B cell (primary cell): ENCODE data around the gene VPS45. TPM values are rescaled to one million over a fixed set of nuclear protein-coding genes. Genes with fewer than 3 reads are reported as not detected.

ENCODE experiments used
- ATAC-seq: fragments of 200-7000 bp; cut with Tn5 transposase; one replicate; pipeline ENCODE4 v1.10.0; 2021; ENCODE audit warnings: low read depth, mild to moderate bottlenecking, moderate number of reproducible peaks, moderate library complexity
- CTCF ChIA-PET: fragments of 350-600 bp; sonication (Branson Sonifier 250); formaldehyde crosslinking; loops from one replicate; lab custom pipeline; 2021; ENCODE audit warnings: antibody characterized with exemption, inconsistent platforms; lab: Charles Lee
- POLR2A ChIA-PET: fragments of 350-600 bp; sonication (Branson Sonifier 250); formaldehyde crosslinking; loops from one replicate; lab custom pipeline; 2021; ENCODE audit warnings: antibody characterized with exemption; lab: Charles Lee
- DNase-seq: peaks from one replicate; pipeline ENCODE4 v3.0.0; 2013
- H2AFZ ChIP-seq: 2 replicates; pipeline ENCODE4 v1.6.1; 2012; ENCODE audit warnings: mild to moderate bottlenecking, low read depth, low read length; ENCODE audit not compliant: insufficient read depth, poor library complexity, severe bottlenecking
- H3K27ac ChIP-seq, 2 donors: 1 replicate in 1 of 2; 2 replicates in 1 of 2; pipeline ENCODE4 v1.5.1; 2012 to 2013; ENCODE audit warnings: low read length in 2 of 2, mild to moderate bottlenecking in 2 of 2, moderate library complexity in 1 of 2
- H3K27me3 ChIP-seq, 4 experiments: fragments of 200-600 bp in 1 of 4; sonication (generic) in 1 of 4; replicated peaks in 1 of 4; 1 replicate in 2 of 4; 2 replicates in 2 of 4; pipeline versions ENCODE4 v1.6.1 to v1.7.0; 2013 to 2016; ENCODE audit warnings: low read length in 3 of 4, mild to moderate bottlenecking in 2 of 4, mixed read lengths in 1 of 4, moderate library complexity in 1 of 4; ENCODE audit not compliant: insufficient read depth in 4 of 4, control insufficient read depth in 3 of 4; ENCODE audit errors: control extremely low read depth in 1 of 4
- H3K36me3 ChIP-seq, 2 experiments: replicated peaks in 1 of 2; 1 replicate in 1 of 2; 2 replicates in 1 of 2; pipeline versions ENCODE4 v1.6.1 to v1.7.1; 2013; ENCODE audit warnings: low read length in 1 of 2; ENCODE audit not compliant: insufficient read depth in 2 of 2, control insufficient read depth in 1 of 2; ENCODE audit errors: control extremely low read depth in 1 of 2, extremely low read depth in 1 of 2
- H3K4me1 ChIP-seq, 2 donors: fragments of 200-600 bp in 1 of 2; sonication (generic) in 1 of 2; 1 replicate in 1 of 2; 2 replicates in 1 of 2; pipeline versions ENCODE4 v1.5.1 to v1.6.1; 2013 to 2017; ENCODE audit warnings: low read length in 2 of 2; ENCODE audit not compliant: control insufficient read depth in 2 of 2, insufficient read depth in 2 of 2
- H3K4me2 ChIP-seq: replicated peaks from 2 replicates; pipeline ENCODE3; 2012; ENCODE audit warnings: mild to moderate bottlenecking, low read depth, low read length; ENCODE audit not compliant: poor library complexity, severe bottlenecking
- H3K4me3 ChIP-seq, 5 experiments: fragments of 200-600 bp in 1 of 5; sonication (generic) in 1 of 5; 1 replicate in 3 of 5; 2 replicates in 2 of 5; pipeline versions ENCODE4 v1.5.1 to v1.7.0; 2011 to 2016; ENCODE audit warnings: low read length in 4 of 5, mild to moderate bottlenecking in 4 of 5, low read depth in 2 of 5, control low read depth in 1 of 5, moderate library complexity in 1 of 5; ENCODE audit not compliant: insufficient read depth in 1 of 5; ENCODE audit errors: control extremely low read depth in 1 of 5, extremely low read depth in 1 of 5
- H3K79me2 ChIP-seq: fragments of 200-600 bp; sonication (generic); one replicate; pipeline ENCODE4 v1.6.0; 2016; ENCODE audit warnings: low read length; ENCODE audit not compliant: control insufficient read depth, insufficient read depth
- H3K9ac ChIP-seq: fragments of 200-600 bp; sonication (generic); 2 replicates; pipeline ENCODE4 v1.6.1; 2017; ENCODE audit warnings: mild to moderate bottlenecking, low read length, moderate library complexity
- H3K9me3 ChIP-seq, 3 donors: one replicate each; pipeline versions ENCODE4 v1.6.1 to v1.7.1; 2013; ENCODE audit warnings: low read length in 2 of 3; ENCODE audit not compliant: control insufficient read depth in 2 of 3, insufficient read depth in 1 of 3; ENCODE audit errors: control extremely low read depth in 1 of 3
- H4K20me1 ChIP-seq: 2 replicates; pipeline ENCODE4 v1.6.0; 2012; ENCODE audit warnings: mild to moderate bottlenecking, low read length; ENCODE audit not compliant: insufficient read depth, control insufficient read depth, poor library complexity, severe bottlenecking
- H3K27ac Mint-ChIP-seq: one replicate; pipeline ENCODE4 v1.8.0; 2021; ENCODE audit warnings: mixed read lengths
- H3K27me3 Mint-ChIP-seq: one replicate; pipeline ENCODE4 v1.8.0; 2021; ENCODE audit warnings: mixed read lengths
- H3K4me1 Mint-ChIP-seq: one replicate; pipeline ENCODE4 v1.8.0; 2021; ENCODE audit warnings: mixed read lengths
- H3K4me3 Mint-ChIP-seq: one replicate; pipeline ENCODE4 v1.8.0; 2021; ENCODE audit warnings: mixed read lengths
- H3K9me3 Mint-ChIP-seq: one replicate; pipeline ENCODE4 v1.8.0; 2022; ENCODE audit warnings: mixed read lengths; ENCODE audit not compliant: insufficient read depth
- EZH2 ChIP-seq: IDR thresholded peaks from 2 replicates; pipeline ENCODE4 v1.6.1; 2012; ENCODE audit warnings: borderline replicate concordance, low read depth, mild to moderate bottlenecking, moderate library complexity, low read length; ENCODE audit not compliant: insufficient read depth, poor library complexity, severe bottlenecking
- WGBS: methylation state at CpG from one replicate; pipeline ENCODE4 v1.1.5; 2013; ENCODE audit warnings: missing lambda C conversion rate; ENCODE audit not compliant: insufficient coverage; 5-methylcytosine and 5-hydroxymethylcytosine counted together
- intact Hi-C: fragments of 100-400 bp; cut with micrococcal nuclease; formaldehyde crosslinking; loops from one replicate; pipeline ENCODE4 v1.10.0; 2022
- polyA plus RNA-seq: library from polyadenylated mRNA; depleted of rRNA; stranded (reverse); fragments of >200 nt; gene quantifications from 2 replicates; pipeline ENCODE4 v1.2.3, GENCODE V29; 2012
- total RNA-seq, 2 donors: library from RNA; stranded (reverse); fragments of 120-200 nt in 1 of 2; gene quantifications; 1 replicate in 1 of 2; 2 replicates in 1 of 2; pipeline versions ENCODE4 v1.2.3 to v1.2.4, GENCODE V29; 2013 to 2022
- TF ChIP-seq, protein P1 (sequence below): fragments of 200-600 bp; IDR thresholded peaks from one replicate; pipeline ENCODE4 v1.8.0; 2022; ENCODE audit warnings: antibody characterized with exemption, mild to moderate bottlenecking

VPS45 gene
- total and polyA plus RNA-seq, 2 donors (not counting 1 experiment from before 2014, with no cell fraction given), result 23.4 to 49.1 TPM

DNA sequence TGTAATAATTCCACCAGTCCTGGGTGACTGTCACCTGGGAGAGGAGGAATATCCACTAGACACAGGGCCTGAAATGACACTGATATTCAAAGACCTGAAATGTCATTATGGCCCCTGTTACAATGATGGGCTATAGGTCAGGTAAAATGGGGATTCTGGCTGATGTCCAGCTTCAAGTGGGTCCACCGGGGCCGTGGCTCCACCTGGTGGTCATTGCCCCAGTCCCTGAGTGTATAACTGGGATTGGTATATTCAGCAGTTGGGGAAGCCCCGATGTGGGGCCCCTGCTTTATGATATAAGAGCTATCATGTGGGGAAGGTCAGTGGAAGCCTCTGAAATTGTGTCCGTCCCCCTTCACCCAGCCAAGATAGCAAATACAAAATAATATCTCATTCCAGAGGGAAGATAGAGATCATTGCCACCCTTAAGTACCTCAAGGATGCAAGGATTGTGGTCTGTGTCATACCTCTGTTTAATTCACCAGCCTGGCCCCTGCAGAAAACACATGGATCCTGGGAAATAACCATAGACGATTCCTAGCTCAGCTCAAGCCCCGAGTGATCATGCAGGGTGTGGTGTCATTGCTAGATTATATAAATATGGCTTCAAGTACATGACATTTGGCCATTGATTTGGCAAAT, 101.5 kb downstream of the VPS45 start:
- H2AFZ ChIP-seq, result no peak overlapping the region
- H3K9ac ChIP-seq, result no peak overlapping the region
- TF ChIP-seq, protein P1, sequence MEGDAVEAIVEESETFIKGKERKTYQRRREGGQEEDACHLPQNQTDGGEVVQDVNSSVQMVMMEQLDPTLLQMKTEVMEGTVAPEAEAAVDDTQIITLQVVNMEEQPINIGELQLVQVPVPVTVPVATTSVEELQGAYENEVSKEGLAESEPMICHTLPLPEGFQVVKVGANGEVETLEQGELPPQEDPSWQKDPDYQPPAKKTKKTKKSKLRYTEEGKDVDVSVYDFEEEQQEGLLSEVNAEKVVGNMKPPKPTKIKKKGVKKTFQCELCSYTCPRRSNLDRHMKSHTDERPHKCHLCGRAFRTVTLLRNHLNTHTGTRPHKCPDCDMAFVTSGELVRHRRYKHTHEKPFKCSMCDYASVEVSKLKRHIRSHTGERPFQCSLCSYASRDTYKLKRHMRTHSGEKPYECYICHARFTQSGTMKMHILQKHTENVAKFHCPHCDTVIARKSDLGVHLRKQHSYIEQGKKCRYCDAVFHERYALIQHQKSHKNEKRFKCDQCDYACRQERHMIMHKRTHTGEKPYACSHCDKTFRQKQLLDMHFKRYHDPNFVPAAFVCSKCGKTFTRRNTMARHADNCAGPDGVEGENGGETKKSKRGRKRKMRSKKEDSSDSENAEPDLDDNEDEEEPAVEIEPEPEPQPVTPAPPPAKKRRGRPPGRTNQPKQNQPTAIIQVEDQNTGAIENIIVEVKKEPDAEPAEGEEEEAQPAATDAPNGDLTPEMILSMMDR, result peak; percentile 58
- TF ChIP-seq EZH2, result no peak
- H3K4me2 ChIP-seq, result no peak overlapping the region
- H3K36me3 ChIP-seq, result peaks cover 0 to 4% of the 10 kb centered on the region in 2 experiments
- CTCF ChIA-PET, result interaction anchor here (0.6 to 23.1 kb wide), 18 partner anchors 9 to 207 kb away, joined by 3 to 637 read pairs (median 4); partner anchors contain the start of genes PLEKHO1 and VPS45
- H4K20me1 ChIP-seq, result no peaks in the 10 kb centered on the region
- peaks cover 27 to 35% of the 10 kb centered on the region in 2 donors for H3K4me1 ChIP-seq
- no peaks in the 10 kb centered on the region for H3K9me3 Mint-ChIP-seq
- H3K27ac ChIP-seq, result no peak overlapping the region
- DNase-seq (peak; percentile 68), ATAC-seq (peak; percentile 59)
- no peaks in the 10 kb centered on the region for H3K9me3 ChIP-seq
- no peaks in the 10 kb centered on the region for H3K27me3 Mint-ChIP-seq
- H3K4me3 ChIP-seq, result no peak overlapping the region
- POLR2A ChIA-PET, result interaction anchor here (1.1 to 1.5 kb wide), 4 partner anchors 9 to 95 kb away, joined by 4 to 8 read pairs (median 7); partner anchors contain the start of gene PLEKHO1
- WGBS, result 0% methylated on average over 2 of the region's 6 CpGs
- peaks cover 29% of the 10 kb centered on the region for H3K4me1 Mint-ChIP-seq
- no peak overlapping the region for H3K27ac Mint-ChIP-seq
- H3K27me3 ChIP-seq, result no peaks in the 10 kb centered on the region
- intact Hi-C loops, result loop anchor here (1.0 kb wide), 2 partner anchors 96 to 207 kb away; no protein-coding TSS in a partner anchor
- H3K79me2 ChIP-seq, result peaks cover 3% of the 10 kb centered on the region
- no peak overlapping the region for H3K4me3 Mint-ChIP-seq

DNA sequence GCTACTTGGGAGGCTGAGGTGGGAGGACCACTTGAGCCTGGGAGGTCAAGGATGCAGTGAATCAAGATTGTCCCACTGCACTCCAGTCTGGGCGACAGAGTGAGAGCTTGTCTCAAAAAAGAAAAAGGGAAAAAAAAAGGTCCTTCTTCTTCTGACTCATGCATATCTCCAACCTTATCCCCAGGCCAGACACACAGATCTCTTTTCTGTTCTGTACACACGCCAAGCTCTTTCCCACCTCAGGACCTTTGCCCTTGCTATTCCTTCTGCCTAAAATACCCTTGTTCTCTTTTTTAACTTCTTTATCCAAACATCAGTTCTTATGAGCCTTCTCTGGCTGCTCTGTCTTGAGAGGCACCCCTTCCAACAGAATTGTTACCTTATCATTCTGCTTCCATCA, 104.2 kb downstream of the VPS45 start:
- Mint-ChIP-seq H3K9me3 (no peaks in the 10 kb centered on the region), H3K27me3 (no peaks in the 10 kb centered on the region), H3K4me1 (peaks cover 5% of the 10 kb centered on the region), H3K4me3 (no peak overlapping the region), H3K27ac (no peak overlapping the region)
- no peak overlapping the region for H3K27ac ChIP-seq
- no peak for ATAC-seq
- intact Hi-C loops, result no loop called here
- POLR2A ChIA-PET, result interaction anchor here (0.7 kb wide), 1 partner anchor 393 kb away, joined by 3 read pairs; no protein-coding TSS in a partner anchor
- peaks cover 3% of the 10 kb centered on the region for H3K79me2 ChIP-seq
- TF ChIP-seq, protein P1, result no peak
- TF ChIP-seq EZH2, result no peak
- H4K20me1 ChIP-seq, result no peaks in the 10 kb centered on the region
- no peak overlapping the region for H3K4me2 ChIP-seq
- H2AFZ ChIP-seq, result no peak overlapping the region
- peaks cover 0 to 4% of the 10 kb centered on the region in 2 experiments for H3K36me3 ChIP-seq
- WGBS, result 100% methylated on average over 2 of the region's 2 CpGs
- no peak for DNase-seq
- H3K9ac ChIP-seq, result no peak overlapping the region
- H3K27me3 ChIP-seq, result no peaks in the 10 kb centered on the region
- no peak overlapping the region for H3K4me3 ChIP-seq
- CTCF ChIA-PET, result interaction anchor here (0.6 to 23.1 kb wide), 6 partner anchors 10 to 211 kb away, joined by 3 to 637 read pairs (median 6); partner anchors contain the start of gene VPS45
- peaks cover 5 to 8% of the 10 kb centered on the region in 2 donors for H3K4me1 ChIP-seq
- H3K9me3 ChIP-seq, result no peaks in the 10 kb centered on the region
